SK-N-SH treated with all-trans-retinoic acid at 6 μM for 48 hours (cell line): ENCODE results near the gene TMEM151B.

Source experiments
- ATAC-seq: fragments of 200-7000 bp; cut with Tn5 transposase; 3 replicates; pipeline ENCODE4 v1.9.1; 2020; ENCODE audit warnings: mild to moderate bottlenecking, moderate library complexity
- BACH2 ChIP-seq: fragments of 250-450 bp; sonication (Bioruptor Pico); IDR thresholded peaks from 2 replicates; pipeline ENCODE4 v1.9.0; 2021; ENCODE audit warnings: mild to moderate bottlenecking, borderline replicate concordance
- CSDC2 ChIP-seq: fragments of 250-450 bp; sonication (Bioruptor Pico); IDR thresholded peaks from 2 replicates; pipeline ENCODE4 v1.5.0; 2020; ENCODE audit warnings: mild to moderate bottlenecking, moderate library complexity
- ESRRG ChIP-seq: fragments of 250-450 bp; sonication (Bioruptor Pico); IDR thresholded peaks from 2 replicates; pipeline ENCODE4 v1.6.1; 2021; ENCODE audit warnings: mild to moderate bottlenecking
- GLIS3 ChIP-seq: fragments of 250-450 bp; sonication (Bioruptor Pico); IDR thresholded peaks from 2 replicates; pipeline ENCODE4 v1.5.0; 2020; ENCODE audit warnings: mild to moderate bottlenecking, moderate library complexity
- OSR1 ChIP-seq: fragments of 250-450 bp; sonication (Bioruptor Pico); IDR thresholded peaks from 2 replicates; pipeline ENCODE4 v1.8.0; 2022; ENCODE audit warnings: moderate library complexity, mild to moderate bottlenecking, inconsistent platforms
- PPARA ChIP-seq: fragments of 250-450 bp; sonication (Bioruptor Pico); IDR thresholded peaks from 2 replicates; pipeline ENCODE4 v1.5.0; 2020; ENCODE audit warnings: mild to moderate bottlenecking, borderline replicate concordance
- RARB ChIP-seq: fragments of 250-450 bp; sonication (Bioruptor Pico); IDR thresholded peaks from 2 replicates; pipeline ENCODE4 v1.8.0; 2021; ENCODE audit warnings: mild to moderate bottlenecking, moderate library complexity
- SNAI2 ChIP-seq: fragments of 250-450 bp; sonication (Bioruptor Pico); IDR thresholded peaks from 2 replicates; pipeline ENCODE4 v1.5.0; 2020; ENCODE audit warnings: mild to moderate bottlenecking, moderate library complexity
- TCF4 ChIP-seq: fragments of 250-450 bp; sonication (Bioruptor Pico); IDR thresholded peaks from 2 replicates; pipeline ENCODE4 v1.8.0; 2021; ENCODE audit warnings: mild to moderate bottlenecking, moderate library complexity, borderline replicate concordance
- TOX ChIP-seq: fragments of 250-450 bp; sonication (Bioruptor Pico); IDR thresholded peaks from 2 replicates; pipeline ENCODE4 v1.8.0; 2021; ENCODE audit warnings: mild to moderate bottlenecking, moderate library complexity, borderline replicate concordance
- ZC3H10 ChIP-seq: fragments of 250-450 bp; sonication (Bioruptor Pico); IDR thresholded peaks from 2 replicates; pipeline ENCODE4 v1.5.1; 2021; ENCODE audit warnings: mild to moderate bottlenecking, moderate library complexity
- ZFP3 ChIP-seq: fragments of 250-450 bp; sonication (Bioruptor Pico); IDR thresholded peaks from 2 replicates; pipeline ENCODE4 v1.5.0; 2020; ENCODE audit warnings: mild to moderate bottlenecking, moderate library complexity
- ZFP30 ChIP-seq: fragments of 450-650 bp; formaldehyde crosslinking; IDR thresholded peaks from 2 replicates; pipeline ENCODE4 v1.5.0; 2022; ENCODE audit warnings: mild to moderate bottlenecking, moderate library complexity
- ZNF565 ChIP-seq: fragments of 450-650 bp; formaldehyde crosslinking; conservative IDR thresholded peaks from 2 replicates; pipeline ENCODE4 v1.5.0; 2020; ENCODE audit warnings: low read depth, mild to moderate bottlenecking, moderate library complexity
- ZNF70 ChIP-seq: fragments of 450-650 bp; formaldehyde crosslinking; IDR thresholded peaks from 2 replicates; pipeline ENCODE4 v1.5.0; 2020; ENCODE audit warnings: mild to moderate bottlenecking, moderate library complexity
- ZNF8 ChIP-seq: fragments of 450-650 bp; formaldehyde crosslinking; IDR thresholded peaks from 2 replicates; pipeline ENCODE4 v1.5.0; 2020; ENCODE audit warnings: mild to moderate bottlenecking, moderate library complexity
- TF ChIP-seq, protein P1 (sequence below): fragments of 250-450 bp; sonication (Bioruptor Pico); IDR thresholded peaks from 2 replicates; pipeline ENCODE4 v1.5.1; 2020; ENCODE audit warnings: low read depth, mild to moderate bottlenecking, moderate library complexity
- TF ChIP-seq, protein P2 (sequence below): fragments of 250-450 bp; sonication (Bioruptor Pico); IDR thresholded peaks from 2 replicates; pipeline ENCODE4 v1.5.1; 2021; ENCODE audit warnings: mild to moderate bottlenecking, moderate library complexity
- TF ChIP-seq, protein P3 (sequence below): fragments of 250-450 bp; sonication (Bioruptor Pico); IDR thresholded peaks from 2 replicates; pipeline ENCODE4 v1.8.0; 2020; ENCODE audit warnings: mild to moderate bottlenecking, moderate library complexity, borderline replicate concordance

TMEM151B gene

DNA sequence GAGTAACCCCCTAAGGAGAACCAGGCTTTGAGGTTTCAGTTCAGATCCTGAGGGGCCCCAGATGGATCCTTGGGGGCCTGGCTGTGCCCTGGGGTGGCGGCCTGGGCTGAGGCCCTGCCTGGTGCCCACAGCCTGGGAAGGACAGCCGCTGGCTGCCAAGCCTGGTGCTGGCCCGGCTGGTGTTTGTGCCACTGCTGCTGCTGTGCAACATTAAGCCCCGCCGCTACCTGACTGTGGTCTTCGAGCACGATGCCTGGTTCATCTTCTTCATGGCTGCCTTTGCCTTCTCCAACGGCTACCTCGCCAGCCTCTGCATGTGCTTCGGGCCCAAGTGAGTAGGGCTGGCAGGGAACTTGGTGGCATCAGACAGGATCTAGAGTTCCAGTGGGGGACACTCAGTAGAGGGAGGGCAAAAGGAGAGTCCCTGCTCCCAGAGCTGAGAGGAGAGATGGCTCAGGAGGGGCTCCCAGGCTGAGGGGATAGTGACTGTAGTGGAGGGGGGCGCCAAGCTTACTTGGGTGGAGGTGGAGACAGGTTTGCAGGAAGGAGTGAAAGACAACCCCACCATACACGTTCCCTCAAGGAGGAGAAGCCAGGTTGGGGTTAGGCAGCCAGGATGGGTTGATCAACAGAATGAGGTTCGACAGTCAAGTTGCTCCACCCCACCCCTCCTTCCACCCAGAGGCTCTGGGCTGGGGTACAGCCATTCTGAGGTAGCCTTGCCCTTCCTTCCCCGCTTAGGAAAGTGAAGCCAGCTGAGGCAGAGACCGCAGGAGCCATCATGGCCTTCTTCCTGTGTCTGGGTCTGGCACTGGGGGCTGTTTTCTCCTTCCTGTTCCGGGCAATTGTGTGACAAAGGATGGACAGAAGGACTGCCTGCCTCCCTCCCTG, 37.3 kb upstream of the TMEM151B start:
- no peak for TF ChIP-seq BACH2 (CRISPR knock-in tag)
- TF ChIP-seq ZFP3, result no peak
- TF ChIP-seq PPARA (CRISPR knock-in tag), result no peak
- TF ChIP-seq SNAI2 (CRISPR knock-in tag), result no peak
- TF ChIP-seq, protein P1, sequence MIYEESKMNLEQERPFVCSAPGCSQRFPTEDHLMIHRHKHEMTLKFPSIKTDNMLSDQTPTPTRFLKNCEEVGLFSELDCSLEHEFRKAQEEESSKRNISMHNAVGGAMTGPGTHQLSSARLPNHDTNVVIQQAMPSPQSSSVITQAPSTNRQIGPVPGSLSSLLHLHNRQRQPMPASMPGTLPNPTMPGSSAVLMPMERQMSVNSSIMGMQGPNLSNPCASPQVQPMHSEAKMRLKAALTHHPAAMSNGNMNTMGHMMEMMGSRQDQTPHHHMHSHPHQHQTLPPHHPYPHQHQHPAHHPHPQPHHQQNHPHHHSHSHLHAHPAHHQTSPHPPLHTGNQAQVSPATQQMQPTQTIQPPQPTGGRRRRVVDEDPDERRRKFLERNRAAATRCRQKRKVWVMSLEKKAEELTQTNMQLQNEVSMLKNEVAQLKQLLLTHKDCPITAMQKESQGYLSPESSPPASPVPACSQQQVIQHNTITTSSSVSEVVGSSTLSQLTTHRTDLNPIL, result no peak
- no peak for TF ChIP-seq ZNF565 (CRISPR knock-in tag)
- no peak for TF ChIP-seq RARB
- ATAC-seq, result no peak

DNA sequence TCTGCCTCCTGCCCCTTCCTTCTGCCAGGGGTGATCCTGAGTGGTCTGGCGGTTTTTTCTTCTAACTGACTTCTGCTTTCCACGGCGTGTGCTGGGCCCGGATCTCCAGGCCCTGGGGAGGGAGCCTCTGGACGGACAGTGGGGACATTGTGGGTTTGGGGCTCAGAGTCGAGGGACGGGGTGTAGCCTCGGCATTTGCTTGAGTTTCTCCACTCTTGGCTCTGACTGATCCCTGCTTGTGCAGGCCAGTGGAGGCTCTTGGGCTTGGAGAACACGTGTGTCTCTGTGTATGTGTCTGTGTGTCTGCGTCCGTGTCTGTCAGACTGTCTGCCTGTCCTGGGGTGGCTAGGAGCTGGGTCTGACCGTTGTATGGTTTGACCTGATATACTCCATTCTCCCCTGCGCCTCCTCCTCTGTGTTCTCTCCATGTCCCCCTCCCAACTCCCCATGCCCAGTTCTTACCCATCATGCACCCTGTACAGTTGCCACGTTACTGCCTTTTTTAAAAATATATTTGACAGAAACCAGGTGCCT, 36.6 kb upstream of the TMEM151B start:
- ATAC-seq, result no peak; the same call in 2 of the 3 replicates

DNA sequence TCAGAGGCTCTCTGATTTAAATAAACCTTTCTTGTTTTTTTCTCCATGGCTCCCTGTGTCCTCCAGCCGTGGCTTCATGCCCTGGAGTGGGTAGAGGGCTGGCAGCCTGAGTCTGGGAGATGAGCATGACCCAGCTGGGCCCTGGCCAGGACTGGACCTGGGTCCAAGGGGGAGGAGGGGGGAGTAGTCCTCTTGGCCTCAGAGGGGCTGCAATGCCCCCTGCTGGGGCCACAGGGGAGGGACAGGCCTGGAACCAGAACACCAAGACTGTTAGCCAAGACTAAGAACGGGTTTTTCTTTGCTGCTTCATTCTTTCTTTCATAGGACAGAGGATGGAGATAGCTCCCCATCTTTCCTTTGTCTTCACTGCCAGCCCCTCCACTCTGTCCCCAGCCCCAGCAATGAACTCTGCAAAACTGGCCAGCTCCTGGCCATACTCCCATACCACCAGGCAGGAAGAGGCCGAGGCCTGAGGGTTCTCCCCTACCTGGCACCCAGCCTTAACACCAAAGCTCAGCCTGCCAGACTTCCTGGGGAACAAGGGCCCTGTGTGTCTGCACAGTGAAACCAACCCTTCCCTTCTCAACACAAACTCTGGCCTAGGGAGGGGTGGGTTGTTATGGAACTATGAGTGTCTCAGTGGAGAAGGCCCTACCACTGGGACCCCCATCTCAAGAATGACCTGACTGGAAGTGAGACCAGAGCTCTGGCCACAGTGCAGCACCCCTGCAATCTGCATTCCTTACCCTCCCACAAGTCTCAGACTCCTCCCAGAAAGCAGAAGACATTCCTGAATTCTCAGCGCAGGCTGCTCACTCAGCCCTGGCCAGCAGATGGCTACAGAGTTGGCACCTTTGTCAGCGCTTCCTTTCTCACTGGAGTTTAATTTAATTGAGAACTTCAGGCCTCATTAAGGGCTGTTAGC, 35.9 kb upstream of the TMEM151B start:
- TF ChIP-seq OSR1 (CRISPR knock-in tag) (no peak), CSDC2 (CRISPR knock-in tag) (0 out of 2 replicates have a peak, but pooled peaks have one; percentile 16), ZC3H10 (CRISPR knock-in tag) (no peak), ZNF8 (CRISPR knock-in tag) (no peak), ZNF565 (CRISPR knock-in tag) (no peak), ZNF70 (CRISPR knock-in tag) (peak; percentile 10; the same call in 1 of the 2 replicates), SNAI2 (CRISPR knock-in tag) (0 out of 2 replicates have a peak, but pooled peaks have one; percentile 9)
- ATAC-seq, result peak; percentile 79

More for the DNA sequence above, 36.6 kb upstream of the TMEM151B start:
- no peak for TF ChIP-seq ZNF70 (CRISPR knock-in tag)

DNA sequence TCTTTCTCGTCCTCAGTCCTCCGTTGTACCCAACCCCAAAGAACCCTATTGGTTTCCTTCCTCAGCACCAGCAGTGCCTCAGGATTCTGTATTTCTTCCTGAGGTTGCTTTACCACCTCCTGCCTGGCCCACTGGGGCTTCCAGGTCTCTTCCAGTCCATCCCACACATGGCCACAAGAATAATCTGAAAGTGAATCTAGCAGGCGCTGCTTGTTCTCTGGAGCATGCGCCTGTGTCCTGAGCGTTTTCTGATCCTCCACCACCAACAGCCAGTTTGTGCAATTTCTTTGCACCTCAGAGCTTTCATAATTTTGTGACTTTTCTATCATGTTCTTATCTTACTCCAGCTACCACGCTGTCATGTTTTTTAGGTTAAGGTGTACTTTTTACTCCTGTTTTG, 35.0 kb upstream of the TMEM151B start:
- ATAC-seq, result no peak
- TF ChIP-seq TCF4 (CRISPR knock-in tag), result no peak
- TF ChIP-seq, protein P1, result no peak
- TF ChIP-seq ESRRG (CRISPR knock-in tag), result no peak
- no peak for TF ChIP-seq ZFP30 (CRISPR knock-in tag)
- TF ChIP-seq SNAI2 (CRISPR knock-in tag), result no peak
- TF ChIP-seq OSR1 (CRISPR knock-in tag), result no peak
- no peak for TF ChIP-seq TOX (CRISPR knock-in tag)
- TF ChIP-seq, protein P2, sequence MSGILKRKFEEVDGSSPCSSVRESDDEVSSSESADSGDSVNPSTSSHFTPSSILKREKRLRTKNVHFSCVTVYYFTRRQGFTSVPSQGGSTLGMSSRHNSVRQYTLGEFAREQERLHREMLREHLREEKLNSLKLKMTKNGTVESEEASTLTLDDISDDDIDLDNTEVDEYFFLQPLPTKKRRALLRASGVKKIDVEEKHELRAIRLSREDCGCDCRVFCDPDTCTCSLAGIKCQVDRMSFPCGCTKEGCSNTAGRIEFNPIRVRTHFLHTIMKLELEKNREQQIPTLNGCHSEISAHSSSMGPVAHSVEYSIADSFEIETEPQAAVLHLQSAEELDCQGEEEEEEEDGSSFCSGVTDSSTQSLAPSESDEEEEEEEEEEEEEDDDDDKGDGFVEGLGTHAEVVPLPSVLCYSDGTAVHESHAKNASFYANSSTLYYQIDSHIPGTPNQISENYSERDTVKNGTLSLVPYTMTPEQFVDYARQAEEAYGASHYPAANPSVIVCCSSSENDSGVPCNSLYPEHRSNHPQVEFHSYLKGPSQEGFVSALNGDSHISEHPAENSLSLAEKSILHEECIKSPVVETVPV, result no peak
- no peak for TF ChIP-seq ZC3H10 (CRISPR knock-in tag)
- no peak for TF ChIP-seq GLIS3 (CRISPR knock-in tag)
- no peak for TF ChIP-seq BACH2 (CRISPR knock-in tag)
- TF ChIP-seq ZNF8 (CRISPR knock-in tag), result no peak
- TF ChIP-seq PPARA (CRISPR knock-in tag), result no peak
- no peak for TF ChIP-seq ZFP3
- TF ChIP-seq, protein P3, sequence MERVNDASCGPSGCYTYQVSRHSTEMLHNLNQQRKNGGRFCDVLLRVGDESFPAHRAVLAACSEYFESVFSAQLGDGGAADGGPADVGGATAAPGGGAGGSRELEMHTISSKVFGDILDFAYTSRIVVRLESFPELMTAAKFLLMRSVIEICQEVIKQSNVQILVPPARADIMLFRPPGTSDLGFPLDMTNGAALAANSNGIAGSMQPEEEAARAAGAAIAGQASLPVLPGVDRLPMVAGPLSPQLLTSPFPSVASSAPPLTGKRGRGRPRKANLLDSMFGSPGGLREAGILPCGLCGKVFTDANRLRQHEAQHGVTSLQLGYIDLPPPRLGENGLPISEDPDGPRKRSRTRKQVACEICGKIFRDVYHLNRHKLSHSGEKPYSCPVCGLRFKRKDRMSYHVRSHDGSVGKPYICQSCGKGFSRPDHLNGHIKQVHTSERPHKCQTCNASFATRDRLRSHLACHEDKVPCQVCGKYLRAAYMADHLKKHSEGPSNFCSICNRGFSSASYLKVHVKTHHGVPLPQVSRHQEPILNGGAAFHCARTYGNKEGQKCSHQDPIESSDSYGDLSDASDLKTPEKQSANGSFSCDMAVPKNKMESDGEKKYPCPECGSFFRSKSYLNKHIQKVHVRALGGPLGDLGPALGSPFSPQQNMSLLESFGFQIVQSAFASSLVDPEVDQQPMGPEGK (CRISPR knock-in tag), result no peak
- no peak for TF ChIP-seq RARB
- TF ChIP-seq ZNF70 (CRISPR knock-in tag), result no peak
